ENCODE results near the gene GCN1.
"Not testable (repeated sequence)": the region's sequence is repeated elsewhere in the genome, so short reads cannot be mapped to it uniquely, and the experiment has no call there.

DNA sequence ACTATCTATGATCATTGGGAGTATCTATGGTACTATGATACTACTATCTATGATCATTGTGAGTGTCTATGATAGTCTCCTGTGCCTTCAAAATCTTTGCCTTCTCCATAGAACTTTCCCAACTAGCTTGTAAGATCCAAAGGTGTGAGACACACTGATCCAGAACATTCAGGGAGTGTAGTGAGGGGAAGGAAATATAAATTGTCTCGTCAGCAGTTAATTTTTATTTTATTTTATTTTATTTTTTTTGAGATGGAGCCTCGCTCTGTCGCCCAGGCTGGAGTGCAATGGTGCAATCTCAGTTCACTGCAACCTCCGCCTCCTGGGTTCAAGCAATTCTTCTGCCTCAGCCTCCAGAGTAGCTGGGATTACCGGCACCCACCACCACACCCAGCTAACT is 12.3 kb upstream of the GCN1 start:
- TF ChIP-seq, protein P1, sequence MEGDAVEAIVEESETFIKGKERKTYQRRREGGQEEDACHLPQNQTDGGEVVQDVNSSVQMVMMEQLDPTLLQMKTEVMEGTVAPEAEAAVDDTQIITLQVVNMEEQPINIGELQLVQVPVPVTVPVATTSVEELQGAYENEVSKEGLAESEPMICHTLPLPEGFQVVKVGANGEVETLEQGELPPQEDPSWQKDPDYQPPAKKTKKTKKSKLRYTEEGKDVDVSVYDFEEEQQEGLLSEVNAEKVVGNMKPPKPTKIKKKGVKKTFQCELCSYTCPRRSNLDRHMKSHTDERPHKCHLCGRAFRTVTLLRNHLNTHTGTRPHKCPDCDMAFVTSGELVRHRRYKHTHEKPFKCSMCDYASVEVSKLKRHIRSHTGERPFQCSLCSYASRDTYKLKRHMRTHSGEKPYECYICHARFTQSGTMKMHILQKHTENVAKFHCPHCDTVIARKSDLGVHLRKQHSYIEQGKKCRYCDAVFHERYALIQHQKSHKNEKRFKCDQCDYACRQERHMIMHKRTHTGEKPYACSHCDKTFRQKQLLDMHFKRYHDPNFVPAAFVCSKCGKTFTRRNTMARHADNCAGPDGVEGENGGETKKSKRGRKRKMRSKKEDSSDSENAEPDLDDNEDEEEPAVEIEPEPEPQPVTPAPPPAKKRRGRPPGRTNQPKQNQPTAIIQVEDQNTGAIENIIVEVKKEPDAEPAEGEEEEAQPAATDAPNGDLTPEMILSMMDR (IDR thresholded peaks at IDR 0.05), result not testable (repeated sequence)
- not testable (repeated sequence) for TF ChIP-seq POLR2A (IDR thresholded peaks at IDR 0.05)

All from heart left ventricle (tissue), 13 donors.